GM21576 (cell line): ENCODE data around the gene HACD3.
A peak's percentile ranks its signal among the peaks of the same experiment; 100 is the strongest.

Experiments
- ATAC-seq: cut with Tn5 transposase; IDR thresholded peaks from one replicate; pipeline ENCODE4 v1.9.1; 2021; ENCODE audit warnings: mild to moderate bottlenecking, moderate library complexity; ENCODE audit not compliant: unreplicated experiment

The HACD3 gene

DNA sequence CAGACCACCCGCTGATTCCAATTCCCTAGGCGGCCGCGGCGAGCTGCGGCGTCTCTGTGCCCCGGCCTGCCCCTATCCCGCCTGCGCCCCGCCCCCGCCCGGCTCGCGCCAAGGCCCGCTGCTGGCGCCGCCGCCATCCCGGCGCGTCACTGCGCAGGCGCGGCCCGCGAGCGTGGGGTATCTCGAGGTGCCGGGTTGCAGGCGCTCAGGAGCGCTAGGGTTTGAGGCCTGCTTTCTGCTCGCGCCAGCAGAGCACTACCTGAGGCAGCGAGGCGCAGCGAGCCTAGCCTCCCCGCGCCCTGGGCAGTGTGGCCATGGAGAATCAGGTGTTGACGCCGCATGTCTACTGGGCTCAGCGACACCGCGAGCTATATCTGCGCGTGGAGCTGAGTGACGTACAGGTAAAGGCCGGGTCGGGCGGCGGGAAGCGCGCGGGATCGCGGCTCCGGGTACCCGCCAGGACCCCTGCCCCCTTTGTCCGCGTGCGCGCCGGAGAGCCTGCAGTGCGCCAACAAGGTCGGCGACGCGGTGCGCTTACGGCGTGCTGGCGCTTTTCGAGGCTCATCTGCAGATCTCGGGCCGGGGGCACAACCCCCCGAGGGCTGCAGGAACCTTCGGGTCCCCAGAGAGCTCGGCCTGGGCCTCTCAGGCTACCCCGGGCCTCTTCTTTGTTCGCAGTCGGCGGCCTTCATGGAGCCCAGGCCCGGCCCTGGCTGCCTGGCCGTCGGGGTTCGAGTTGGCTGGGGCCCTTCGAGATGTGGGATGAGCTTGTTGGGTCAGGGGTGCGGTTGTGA lies at the start of gene HACD3:
HACD3 (plus strand) TSS at position 146 of the 794 bp plus-strand sequence; CDS start at position 315, 169 bp downstream.
- peak; percentile 67 for ATAC-seq

- ATAC-seq: no peak
Observed at GRCh38 chr15:65484876-65485275, 45.4 kb upstream of the HACD3 start.

GRCh38 chr15:65494076-65494475 lies 36.2 kb upstream of the HACD3 start:
- ATAC-seq: no peak

DNA sequence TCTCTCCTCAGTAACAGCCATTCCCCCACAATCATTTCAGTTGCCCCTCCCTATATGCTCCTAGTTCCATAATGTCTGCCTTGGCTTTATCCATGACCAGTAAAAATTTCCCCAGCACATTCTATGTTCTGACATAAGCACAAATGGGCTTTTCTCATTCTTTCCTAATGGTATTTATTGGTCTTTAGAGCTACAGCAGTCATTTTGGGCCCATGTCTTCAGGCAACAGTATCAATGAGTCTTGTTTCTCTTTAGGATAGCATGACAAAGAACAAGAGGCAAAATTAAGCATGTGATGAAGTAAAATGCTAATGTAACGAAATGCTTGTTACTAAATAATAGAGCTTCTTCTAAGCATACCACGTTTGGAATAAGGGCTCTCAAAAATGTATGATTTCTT lies 20.9 kb upstream of the HACD3 start:
- ATAC-seq: no peak

DNA sequence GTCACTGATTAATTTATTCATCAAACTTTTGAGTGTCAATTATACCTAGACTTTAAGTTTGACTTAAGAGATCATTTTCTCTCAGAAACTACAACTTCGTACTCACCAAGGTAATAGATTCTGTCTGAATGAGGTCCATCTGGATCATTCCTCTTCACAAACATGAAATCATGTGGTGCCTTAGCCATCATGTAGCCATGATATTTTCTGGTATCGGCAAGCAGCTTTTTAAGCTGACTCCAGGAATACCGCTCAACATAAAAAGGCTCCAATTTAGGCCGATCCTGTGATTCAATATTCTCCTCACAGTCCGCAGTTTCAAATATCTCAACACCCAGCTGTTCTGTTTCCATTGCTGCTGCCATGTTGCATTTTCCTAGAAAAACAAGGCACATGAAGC lies 18.1 kb upstream of the HACD3 start:
- ATAC-seq: no peak

- ATAC-seq: no peak
Observed at GRCh38 chr15:65512807-65513416, 17.4 kb upstream of the HACD3 start.

DNA sequence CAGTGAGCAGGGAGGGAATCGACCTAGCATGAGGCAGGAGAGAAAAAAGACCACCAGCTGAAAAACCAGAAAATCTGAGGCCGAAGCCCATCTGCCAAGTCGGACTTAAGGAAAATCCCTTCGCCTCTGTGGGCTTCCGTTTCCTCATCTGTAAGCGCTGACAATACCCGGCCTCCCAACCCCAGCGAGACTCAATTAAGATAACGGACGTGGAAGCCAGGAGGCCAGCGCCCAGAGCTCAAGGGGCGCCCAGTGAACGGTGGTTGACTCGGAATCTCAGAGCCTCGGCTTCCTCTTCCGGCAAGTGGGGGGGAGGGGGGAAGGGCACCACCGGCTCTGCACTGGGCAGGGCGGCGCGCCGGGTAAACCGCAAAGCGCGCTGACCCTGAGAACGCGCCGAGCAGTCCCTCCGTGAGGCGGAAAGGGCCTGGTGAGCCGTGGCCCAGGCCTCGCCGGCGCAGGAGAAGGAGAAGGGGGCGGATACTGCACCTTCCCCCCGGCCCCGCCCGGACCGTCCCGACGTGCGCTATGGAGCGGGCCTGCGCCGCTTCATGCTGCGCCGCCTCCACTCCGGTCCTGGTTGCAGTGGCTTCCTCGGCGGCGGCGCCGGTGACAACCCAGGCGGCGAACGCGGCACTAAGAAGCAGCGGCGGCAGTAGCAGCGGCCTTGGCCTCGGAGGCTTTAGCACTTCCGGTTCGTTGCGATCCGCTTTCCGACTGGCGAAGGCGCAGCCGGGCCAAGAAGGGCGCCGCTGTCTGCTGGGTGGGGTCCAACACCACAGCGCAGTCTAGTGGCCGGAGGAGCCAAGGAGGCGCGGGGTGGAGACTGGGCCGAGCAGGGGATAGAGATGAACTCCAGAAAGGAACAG lies 13.0 kb upstream of the HACD3 start, which contains the start of gene DPP8:
DPP8 (minus strand) TSS at position 693 of the 869 bp plus-strand sequence. CDS start 5,136 bp downstream, outside the sequence.
- peak; percentile 85 for ATAC-seq

DNA sequence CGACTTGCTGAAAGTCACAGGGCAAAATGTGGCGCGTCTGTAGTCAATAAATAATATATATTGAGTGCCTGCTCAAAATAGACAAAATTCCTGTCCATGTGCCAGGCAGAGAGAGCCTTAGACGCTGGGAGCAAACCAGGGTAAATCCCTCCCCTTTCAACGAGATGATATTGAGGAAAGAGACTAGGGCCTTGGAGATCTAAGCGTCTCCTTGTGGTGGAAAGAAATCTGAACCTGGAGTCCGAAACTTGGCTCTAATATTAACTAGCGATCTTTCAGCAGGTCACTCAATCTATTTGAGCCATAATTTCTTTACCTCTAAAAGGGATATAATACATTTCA lies 12.4 kb upstream of the HACD3 start:
- ATAC-seq: no peak

DNA sequence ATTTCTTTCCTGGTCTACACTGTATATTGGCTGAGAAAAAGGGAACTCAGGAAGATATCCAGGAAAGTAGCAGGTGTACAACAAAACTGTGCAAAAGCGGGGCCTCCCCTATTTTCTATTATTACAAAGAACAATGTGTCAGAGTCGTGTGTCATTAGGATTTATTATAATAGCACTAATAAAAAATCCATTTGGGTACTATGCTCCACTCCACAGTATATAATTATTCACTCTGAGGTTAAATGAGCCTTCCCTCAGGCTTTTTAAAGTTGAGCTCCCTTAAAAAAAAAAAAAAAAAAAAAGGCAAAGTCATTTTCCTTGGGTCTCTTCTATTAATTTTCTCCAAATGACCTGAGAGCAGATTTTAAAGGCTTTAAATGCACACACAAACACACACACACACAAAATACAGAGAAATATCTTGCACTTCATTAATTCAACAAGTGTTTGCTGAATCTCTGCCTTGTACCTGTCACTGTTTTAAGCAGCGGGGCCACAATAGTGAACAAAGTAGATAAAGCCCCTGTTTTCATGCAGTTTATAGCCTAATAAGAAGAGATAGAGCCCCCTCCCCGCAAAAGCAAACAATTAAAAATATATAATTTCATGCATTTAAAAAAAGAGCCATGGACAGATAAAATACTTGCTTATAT lies 11.5 kb upstream of the HACD3 start:
- ATAC-seq: no peak

GRCh38 chr15:65521350-65521749 lies 8.9 kb upstream of the HACD3 start:
- no peak for ATAC-seq

DNA sequence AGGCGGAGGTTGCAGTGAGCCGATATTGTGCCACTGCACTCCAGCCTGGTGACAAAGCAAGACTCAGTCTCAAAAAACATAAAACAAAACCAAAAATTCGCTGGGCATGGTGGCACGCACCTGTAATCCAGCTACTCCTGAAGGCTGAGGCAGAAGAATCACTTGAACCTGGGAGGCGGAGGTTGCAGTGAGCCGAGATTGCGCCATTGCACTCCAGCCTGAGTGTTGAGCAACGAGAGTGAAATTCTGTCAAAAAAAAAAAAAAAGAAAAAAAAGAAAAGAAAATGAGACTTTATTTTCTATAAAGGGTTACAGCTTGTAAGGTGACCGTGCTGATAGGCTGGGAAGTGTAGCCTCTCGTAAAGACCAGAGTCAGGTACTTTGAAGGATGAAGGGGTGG lies 6.0 kb upstream of the HACD3 start:
- no peak for ATAC-seq

DNA sequence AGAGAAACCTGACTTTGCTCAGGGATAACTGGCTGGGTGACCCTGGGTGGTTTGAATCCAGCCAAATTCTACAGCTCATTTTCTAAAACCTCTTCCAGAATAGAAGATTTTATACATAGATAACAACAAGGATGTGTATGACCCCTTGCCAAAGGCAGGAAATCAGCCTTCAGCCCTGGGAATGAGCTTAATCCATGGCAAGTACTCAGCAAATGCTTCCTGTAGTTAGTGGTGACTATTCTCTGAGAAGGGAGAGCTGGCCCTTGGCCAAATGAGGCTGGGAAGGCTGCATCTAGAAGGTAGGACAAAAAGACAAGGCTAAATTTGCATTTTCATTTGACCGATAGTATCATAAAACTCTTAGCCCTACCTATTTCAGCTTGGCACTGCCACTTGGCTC lies 4.6 kb upstream of the HACD3 start:
- ATAC-seq: no peak

- ATAC-seq: no peak
Observed at GRCh38 chr15:65528461-65529060, 1.7 kb upstream of the HACD3 start.

DNA sequence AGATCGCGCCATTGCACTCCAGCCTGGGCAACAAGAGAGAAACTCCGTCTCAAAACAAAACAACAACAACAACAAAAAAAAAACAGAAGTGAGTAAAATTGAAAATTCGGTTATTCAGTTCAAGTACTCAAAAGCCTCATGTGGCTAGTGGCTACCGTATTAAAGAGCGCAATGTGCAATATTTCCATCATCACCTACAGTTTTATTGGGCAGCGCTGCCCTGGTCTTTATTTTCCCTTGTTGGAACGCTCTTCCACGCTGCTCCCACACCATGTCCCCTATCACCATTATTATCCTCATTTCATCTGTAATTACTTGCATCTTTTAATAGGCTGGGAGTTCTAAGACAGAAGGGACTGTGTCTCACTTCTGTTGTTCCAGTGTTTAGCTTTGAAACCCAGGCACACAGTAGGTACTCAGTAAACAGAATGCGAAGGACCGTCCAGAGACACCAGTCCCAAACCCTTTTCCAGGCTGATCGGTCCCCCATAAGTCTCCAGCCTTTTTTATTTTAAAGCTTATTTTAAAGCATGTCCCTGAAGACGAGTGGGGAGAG lies 423 bp upstream of the HACD3 start:
- ATAC-seq: no peak

DNA sequence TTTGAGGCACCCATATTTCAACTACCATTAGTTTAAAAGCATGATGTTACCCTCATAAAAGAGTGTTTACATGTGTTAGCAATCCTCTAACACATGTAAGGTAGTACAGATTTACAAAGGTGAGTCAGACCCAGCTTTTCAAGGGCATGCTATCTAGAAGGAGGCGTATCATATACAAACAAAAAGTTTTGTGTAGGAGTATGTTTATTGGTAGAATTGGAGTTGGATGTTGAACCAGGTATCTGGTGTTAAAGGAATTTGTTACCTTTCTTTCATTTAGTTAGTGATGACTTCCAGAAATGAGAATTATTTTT lies 2.4 kb downstream of the HACD3 start:
- ATAC-seq: no peak

DNA sequence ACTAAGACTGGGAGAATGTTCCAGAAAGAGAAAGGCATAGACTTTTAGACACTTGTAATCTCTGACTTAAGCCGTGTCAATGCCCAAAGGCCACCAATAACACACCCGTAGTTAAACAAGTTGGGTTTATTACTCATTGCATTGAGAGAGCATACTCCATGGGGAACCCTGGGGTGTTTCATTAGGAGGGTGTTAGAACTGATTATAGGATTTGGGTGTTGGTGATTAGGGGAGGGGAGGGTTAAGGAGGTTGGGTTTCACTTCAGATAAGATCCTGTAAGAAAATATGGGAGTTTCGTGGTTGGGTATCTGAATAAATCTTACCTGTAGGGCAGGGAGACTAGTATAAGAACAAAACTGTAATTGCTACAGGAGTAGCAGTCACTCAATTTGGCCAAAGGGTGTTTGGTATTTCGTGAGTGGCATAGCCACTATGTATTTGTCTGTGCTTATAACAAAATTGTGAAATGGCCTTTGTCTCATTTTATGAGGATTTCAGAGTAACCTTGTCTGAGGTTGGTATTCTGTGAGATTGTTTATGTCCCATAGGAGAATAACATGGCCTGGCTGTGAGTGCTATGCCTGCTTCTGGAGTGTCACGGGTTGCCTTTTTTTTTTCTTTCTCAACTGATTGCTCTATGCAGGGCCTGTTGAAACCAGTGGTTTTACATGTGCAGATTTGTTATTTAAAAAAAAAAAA lies 2.9 kb downstream of the HACD3 start:
- ATAC-seq: no peak

DNA sequence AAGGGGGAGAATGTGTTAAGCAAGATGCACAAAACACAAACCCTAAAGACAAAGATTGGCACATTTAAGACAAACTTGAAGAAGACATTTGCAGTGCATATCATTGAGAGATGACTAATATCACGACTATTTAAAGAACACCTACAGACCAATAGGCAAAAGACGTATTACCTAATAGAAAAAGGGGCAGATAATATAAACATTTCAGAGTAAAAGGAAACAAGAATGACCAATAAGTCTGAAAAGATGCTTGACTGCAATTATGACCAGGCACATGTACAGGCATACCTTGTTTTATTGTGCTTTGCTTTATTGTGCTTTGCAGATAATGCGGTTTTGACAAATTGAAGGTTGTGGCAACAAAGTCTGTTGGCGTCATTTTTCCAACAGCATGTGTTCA lies 4.9 kb downstream of the HACD3 start:
- no peak for ATAC-seq

DNA sequence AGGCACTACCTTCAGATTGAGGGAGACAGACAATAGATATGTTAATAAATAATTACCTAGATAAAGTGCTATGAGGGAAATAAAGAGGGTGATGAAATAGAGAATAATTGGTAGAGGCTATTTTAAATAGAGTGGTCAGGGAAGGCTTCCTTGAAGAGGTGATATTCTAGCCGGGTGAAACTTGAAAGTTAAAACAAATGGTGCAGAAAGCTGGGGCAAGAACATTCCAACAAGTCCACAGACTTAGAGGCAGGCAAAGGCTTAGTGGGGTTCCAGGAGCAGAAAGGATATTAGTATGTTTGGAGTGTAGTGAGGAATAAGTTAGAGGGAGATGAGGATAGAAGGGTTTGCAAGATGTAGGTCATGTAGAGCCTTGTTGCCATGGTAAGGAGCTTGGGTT lies 10.1 kb downstream of the HACD3 start:
- no peak for ATAC-seq

GRCh38 chr15:65541231-65541820 lies 11.1 kb downstream of the HACD3 start:
- ATAC-seq: no peak

GRCh38 chr15:65547841-65548240 lies 17.6 kb downstream of the HACD3 start:
- ATAC-seq: no peak
